Activated CD4-positive, alpha-beta T cell treated with anti-CD3 and anti-CD28 coated beads, Interleukin-2, amount 10 ng/mL, durations not matched to agents 7 days and 5 days (primary cell): ENCODE measurements around the gene UBXN7. TPM values are rescaled to one million over a fixed set of nuclear protein-coding genes. Genes with fewer than 3 reads are reported as not detected.
"Not testable (repeated sequence)": the region's sequence is repeated elsewhere in the genome, so short reads cannot be mapped to it uniquely, and the experiment has no call there.

Source experiments
- CTCF ChIA-PET: fragments of 350-600 bp; sonication (Branson Sonifier 250); formaldehyde crosslinking; loops from one replicate; lab custom pipeline; 2021; ENCODE audit warnings: antibody characterized with exemption; lab: Charles Lee
- POLR2A ChIA-PET: fragments of 350-600 bp; sonication (Branson Sonifier 250); formaldehyde crosslinking; loops from one replicate; lab custom pipeline; 2021; ENCODE audit warnings: antibody characterized with exemption; lab: Charles Lee
- DNase-seq: peaks from one replicate; pipeline ENCODE4 v3.0.0-alpha.2; 2020
- H3K27ac Mint-ChIP-seq: one replicate; pipeline ENCODE4 v1.8.0; 2021; ENCODE audit warnings: mild to moderate bottlenecking, moderate library complexity, mixed read lengths
- H3K27me3 Mint-ChIP-seq: one replicate; pipeline ENCODE4 v1.8.0; 2021; ENCODE audit warnings: mixed read lengths
- H3K36me3 Mint-ChIP-seq: one replicate; pipeline ENCODE4 v1.8.0; 2021; ENCODE audit warnings: low read depth, mixed read lengths
- H3K4me1 Mint-ChIP-seq: one replicate; pipeline ENCODE4 v1.8.0; 2021; ENCODE audit warnings: mixed read lengths
- H3K4me3 Mint-ChIP-seq: one replicate; pipeline ENCODE4 v1.8.0; 2021; ENCODE audit warnings: mild to moderate bottlenecking, moderate library complexity, mixed read lengths
- H3K9me3 Mint-ChIP-seq: one replicate; pipeline ENCODE4 v1.8.0; 2021; ENCODE audit warnings: mixed read lengths
- total RNA-seq, 2 experiments: library from RNA; stranded (reverse); gene quantifications; one replicate each; pipeline ENCODE4 v1.2.3, GENCODE V29; 2021

The UBXN7 gene
- total RNA-seq, 2 experiments from 2014 or later = 54.4 to 64.8 TPM

DNA sequence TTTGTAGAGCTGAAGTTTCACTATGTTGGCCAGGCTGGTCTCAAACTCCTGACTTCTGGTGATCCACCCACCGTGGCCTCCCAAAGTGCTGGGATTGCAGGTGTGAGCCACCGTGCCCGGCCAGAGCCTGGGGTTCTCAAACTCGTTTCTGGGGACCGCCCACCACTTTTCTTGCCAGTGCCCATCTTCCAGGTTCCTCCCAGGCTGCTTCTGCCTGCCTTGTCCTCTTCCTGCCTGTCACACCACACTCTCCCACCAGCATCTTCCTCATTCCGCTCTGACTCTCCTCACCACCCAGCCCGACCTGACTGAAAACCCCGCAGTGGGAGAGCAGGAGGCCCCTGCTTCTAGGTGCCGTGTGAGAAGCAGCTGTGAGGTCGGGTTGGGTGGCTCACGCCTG lies 111.1 kb downstream of the UBXN7 start:
- H3K27ac Mint-ChIP-seq = no peak overlapping the region
- H3K4me1 Mint-ChIP-seq = peaks cover 21% of the 10 kb centered on the region
- no peak overlapping the region for H3K4me3 Mint-ChIP-seq
- no peaks in the 10 kb centered on the region for H3K27me3 Mint-ChIP-seq
- CTCF ChIA-PET = interaction anchor here (1.2 to 1.4 kb wide), 2 partner anchors 33 to 55 kb away, joined by 3 to 4 read pairs; partner anchors contain the start of gene PCYT1A
- no peaks in the 10 kb centered on the region for H3K36me3 Mint-ChIP-seq
- no peaks in the 10 kb centered on the region for H3K9me3 Mint-ChIP-seq
- no peak for DNase-seq
- POLR2A ChIA-PET = no interaction called here

DNA sequence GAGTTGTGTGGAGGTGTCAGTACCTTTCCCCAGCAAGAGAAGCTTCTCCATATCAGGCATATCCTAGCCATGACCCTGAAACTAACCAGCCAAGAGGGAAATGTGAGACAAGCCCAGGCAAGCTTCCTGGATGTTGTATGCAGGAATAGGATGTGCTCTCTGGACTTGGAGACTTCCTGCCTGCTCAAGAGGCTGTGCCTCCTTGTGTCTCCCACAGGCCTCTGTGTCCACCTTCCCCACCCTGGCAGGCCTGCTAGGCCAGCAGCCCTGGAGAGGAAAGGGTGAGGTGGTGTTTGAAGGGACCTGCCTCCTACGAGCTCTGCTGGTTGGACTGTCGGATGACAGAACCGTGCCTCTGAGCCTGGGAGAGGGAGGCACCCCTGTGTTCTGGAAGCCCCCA lies 112.1 kb downstream of the UBXN7 start:
- H3K9me3 Mint-ChIP-seq = no peaks in the 10 kb centered on the region
- CTCF ChIA-PET = interaction anchor here (0.6 to 1.2 kb wide), 5 partner anchors 8 to 502 kb away, joined by 3 to 5 read pairs (median 4); no protein-coding TSS in a partner anchor
- H3K36me3 Mint-ChIP-seq = no peaks in the 10 kb centered on the region
- H3K27me3 Mint-ChIP-seq = no peaks in the 10 kb centered on the region
- no peak overlapping the region for H3K4me3 Mint-ChIP-seq
- no peak for DNase-seq
- H3K4me1 Mint-ChIP-seq = peaks cover 21% of the 10 kb centered on the region
- POLR2A ChIA-PET = no interaction called here
- no peak overlapping the region for H3K27ac Mint-ChIP-seq

DNA sequence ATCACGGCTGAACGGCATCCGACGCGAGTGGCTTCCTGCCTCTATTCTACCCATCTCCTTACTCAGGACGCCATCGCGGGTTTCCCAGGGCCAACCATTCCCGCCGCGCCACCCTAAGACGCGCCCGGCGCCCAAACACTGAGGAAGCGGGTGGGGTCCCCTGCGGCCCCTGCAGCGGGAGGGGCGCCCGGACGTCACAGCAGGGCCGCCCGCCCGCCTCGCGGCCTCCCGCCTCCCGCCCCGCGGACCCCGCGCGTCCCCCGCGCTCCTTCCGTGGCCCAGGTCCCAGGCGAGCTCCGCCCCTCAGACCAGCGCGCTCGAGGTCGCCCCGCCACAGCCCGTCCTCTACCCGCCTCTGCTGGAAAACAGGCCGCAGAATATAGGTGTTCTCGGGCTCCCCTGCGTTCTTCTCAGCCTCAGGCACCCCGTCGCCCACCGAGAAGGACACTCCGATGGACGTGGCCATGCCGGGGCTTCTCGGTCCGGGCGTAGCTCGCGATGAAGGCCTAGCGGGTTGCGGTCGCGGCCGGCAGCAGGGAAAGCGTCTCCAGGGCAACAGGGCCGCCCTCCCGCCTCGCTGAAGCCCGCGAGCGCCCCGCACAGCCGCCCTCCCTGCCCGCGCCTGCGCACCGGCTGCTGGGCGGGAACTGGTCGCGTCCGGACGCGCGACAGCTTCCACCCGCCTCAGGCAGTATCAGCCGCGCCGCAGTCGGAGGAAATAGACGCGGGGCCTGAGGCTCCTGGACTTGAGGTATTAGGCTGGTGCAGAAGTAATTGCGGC lies 114.3 kb downstream of the UBXN7 start, which contains the start of gene DYNLT2B:
Gene DYNLT2B (minus strand): TSS at position 554 of the 781 bp plus-strand sequence. CDS start 88 bp downstream, at position 466.
- Mint-ChIP-seq H3K27ac (peak within 1 kb of the TSS; percentile 99), H3K4me1 (peaks cover 24% of the 10 kb centered on the region), H3K4me3 (peak within 1 kb of the TSS; percentile 93), H3K9me3 (no peaks in the 10 kb centered on the region), H3K36me3 (peaks cover 7% of the 10 kb centered on the region), H3K27me3 (no peaks in the 10 kb centered on the region)
- ChIA-PET POLR2A (interaction anchor here (0.6 to 0.7 kb wide), 2 partner anchors 97 to 551 kb away, joined by 3 read pairs; no protein-coding TSS in a partner anchor), CTCF (interaction anchor here (0.7 to 2.2 kb wide), 6 partner anchors 15 to 211 kb away, joined by 3 to 13 read pairs (median 3); no protein-coding TSS in a partner anchor)
- peak; percentile 88 for DNase-seq

DNA sequence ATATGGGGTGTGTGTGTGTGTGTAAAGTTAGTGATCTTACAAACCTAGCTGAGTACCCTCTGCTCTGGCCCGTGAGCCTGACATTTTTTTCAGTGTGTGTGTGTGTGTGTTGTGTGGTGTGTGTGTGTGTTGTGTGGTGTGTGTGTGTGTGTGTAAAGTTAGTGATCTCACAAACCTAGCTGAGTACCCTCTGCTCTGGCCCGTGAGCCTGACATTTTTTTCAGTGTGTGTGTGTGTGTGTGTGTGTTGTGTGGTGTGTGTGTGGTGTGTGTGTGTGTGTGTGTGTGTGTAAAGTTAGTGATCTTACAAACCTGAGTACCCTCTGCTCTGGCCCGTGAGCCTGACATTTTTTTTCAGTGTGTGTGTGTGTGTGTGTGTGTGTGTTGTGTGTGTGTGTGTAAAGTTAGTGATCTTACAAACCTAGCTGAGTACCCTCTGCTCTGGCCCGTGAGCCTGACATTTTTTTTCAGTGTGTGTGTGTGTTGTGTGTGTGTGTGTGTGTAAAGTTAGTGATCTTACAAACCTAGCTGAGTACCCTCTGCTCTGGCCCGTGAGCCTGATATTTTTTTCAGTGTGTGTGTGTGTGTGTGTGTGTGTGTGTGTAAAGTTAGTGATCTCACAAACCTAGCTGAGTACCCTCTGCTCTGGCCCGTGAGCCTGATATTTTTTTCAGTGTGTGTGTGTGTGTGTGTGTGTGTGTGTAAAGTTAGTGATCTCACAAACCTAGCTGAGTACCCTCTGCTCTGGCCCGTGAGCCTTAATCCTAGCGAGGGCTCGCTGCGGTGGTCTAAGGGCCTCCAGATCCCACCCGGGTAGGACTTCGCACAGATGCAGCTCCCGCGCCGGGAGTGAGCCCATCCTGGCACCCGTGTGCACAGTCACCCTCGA lies 115.2 kb downstream of the UBXN7 start:
- H3K36me3 Mint-ChIP-seq, DNase-seq, H3K9me3 Mint-ChIP-seq, H3K27me3 Mint-ChIP-seq: not testable (repeated sequence)
- peak overlapping the region; percentile 93 for H3K4me3 Mint-ChIP-seq
- ChIA-PET CTCF (interaction anchor here (1.1 to 2.2 kb wide), 5 partner anchors 14 to 212 kb away, joined by 3 to 13 read pairs (median 3); no protein-coding TSS in a partner anchor), POLR2A (interaction anchor here (0.6 to 0.7 kb wide), 2 partner anchors 96 to 552 kb away, joined by 3 read pairs; no protein-coding TSS in a partner anchor)
- H3K27ac Mint-ChIP-seq = peak overlapping the region; percentile 99
- H3K4me1 Mint-ChIP-seq = peaks cover 24% of the 10 kb centered on the region

DNA sequence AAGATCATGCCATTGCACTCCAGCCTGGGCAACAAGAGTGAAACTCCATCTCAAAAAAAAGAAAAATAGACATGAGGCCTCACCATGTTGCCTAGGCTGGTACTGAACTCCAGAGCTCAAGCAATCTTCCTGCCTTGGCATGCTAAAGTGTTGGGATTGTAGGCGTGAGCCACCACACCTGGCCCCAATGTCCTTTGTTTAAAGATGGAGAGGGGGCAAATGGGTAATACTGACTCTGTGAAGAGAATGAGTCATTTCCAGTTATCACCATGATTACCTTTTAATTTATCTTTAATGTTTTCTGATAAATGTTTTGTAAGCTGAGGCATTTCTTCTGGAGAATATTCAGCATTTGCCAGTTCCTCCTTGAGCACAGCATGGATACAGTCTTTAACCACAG lies 116.4 kb downstream of the UBXN7 start:
- Mint-ChIP-seq H3K27me3 (no peaks in the 10 kb centered on the region), H3K27ac (peak overlapping the region; percentile 36), H3K4me3 (no peak overlapping the region), H3K4me1 (peaks cover 20% of the 10 kb centered on the region), H3K36me3 (peaks cover 7% of the 10 kb centered on the region), H3K9me3 (no peaks in the 10 kb centered on the region)
- ChIA-PET POLR2A (no interaction called here), CTCF (interaction anchor here (2.0 kb wide), 1 partner anchor 12 kb away, joined by 7 read pairs; no protein-coding TSS in a partner anchor)
- no peak for DNase-seq

GRCh38 chr3:196314597-196314996 lies 117.6 kb downstream of the UBXN7 start:
- CTCF ChIA-PET = interaction anchor here (2.0 kb wide), 1 partner anchor 11 kb away, joined by 7 read pairs; no protein-coding TSS in a partner anchor
- DNase-seq = no peak
- Mint-ChIP-seq H3K36me3 (peaks cover 7% of the 10 kb centered on the region), H3K9me3 (no peaks in the 10 kb centered on the region), H3K4me1 (peaks cover 20% of the 10 kb centered on the region), H3K4me3 (no peak overlapping the region), H3K27me3 (no peaks in the 10 kb centered on the region), H3K27ac (no peak overlapping the region)
- POLR2A ChIA-PET = no interaction called here

- peaks cover 15% of the 10 kb centered on the region for H3K4me1 Mint-ChIP-seq
- H3K27me3 Mint-ChIP-seq, H3K4me3 Mint-ChIP-seq, DNase-seq, H3K36me3 Mint-ChIP-seq, POLR2A ChIA-PET, H3K9me3 Mint-ChIP-seq, H3K27ac Mint-ChIP-seq: not testable (repeated sequence)
- CTCF ChIA-PET = interaction anchor here (2.0 kb wide), 1 partner anchor 10 kb away, joined by 7 read pairs; no protein-coding TSS in a partner anchor
These were observed 118.1 kb downstream of the UBXN7 start for GRCh38 chr3:196314086-196314485.

DNA sequence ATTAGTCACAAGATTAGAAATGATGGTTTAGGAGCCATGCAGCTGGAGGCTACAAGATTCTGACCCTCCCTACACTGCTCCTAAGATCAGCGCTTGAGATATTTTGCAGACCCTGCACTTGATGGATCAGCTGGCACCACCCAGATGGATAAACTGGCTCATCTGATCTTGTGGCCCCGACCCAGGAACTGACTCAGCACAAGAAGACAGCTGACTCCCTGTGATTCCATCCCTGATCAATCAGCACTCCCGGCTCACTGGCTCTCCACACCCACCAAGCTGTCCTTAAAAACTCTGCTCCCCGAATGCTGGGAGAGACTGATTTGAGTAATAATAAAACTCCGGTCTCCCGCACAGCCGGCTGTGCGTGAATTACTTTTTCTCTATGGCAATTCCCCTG lies 129.3 kb downstream of the UBXN7 start:
- Mint-ChIP-seq H3K4me1 (peaks cover 11% of the 10 kb centered on the region), H3K36me3 (peaks cover 26% of the 10 kb centered on the region)
- H3K27me3 Mint-ChIP-seq, H3K9me3 Mint-ChIP-seq, H3K27ac Mint-ChIP-seq, H3K4me3 Mint-ChIP-seq, POLR2A ChIA-PET, DNase-seq: not testable (repeated sequence)
- CTCF ChIA-PET = interaction anchor here (1.4 kb wide), 1 partner anchor 15 kb away, joined by 3 read pairs; the partner anchor contains the start of gene DYNLT2B

DNA sequence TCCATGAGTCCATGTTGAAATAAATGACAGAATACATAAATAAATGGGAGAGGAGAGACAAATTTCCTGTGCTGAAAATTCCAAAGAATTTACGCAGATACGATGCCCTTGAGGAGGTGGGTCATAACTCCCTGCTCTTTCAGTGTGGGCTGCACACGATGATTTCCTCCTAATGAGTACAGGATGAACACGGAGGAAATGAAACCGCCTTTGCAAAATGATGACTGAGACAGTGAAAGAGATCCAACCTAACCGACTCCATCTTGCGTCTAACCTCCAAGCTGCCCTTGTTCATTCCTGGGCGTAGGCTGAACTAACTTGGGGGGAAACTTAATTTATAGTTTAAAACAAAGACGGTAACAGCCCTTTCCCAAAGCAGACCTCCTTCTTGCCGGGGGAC lies 129.7 kb downstream of the UBXN7 start:
- CTCF ChIA-PET = interaction anchor here (1.4 kb wide), 1 partner anchor 15 kb away, joined by 3 read pairs; the partner anchor contains the start of gene DYNLT2B

DNA sequence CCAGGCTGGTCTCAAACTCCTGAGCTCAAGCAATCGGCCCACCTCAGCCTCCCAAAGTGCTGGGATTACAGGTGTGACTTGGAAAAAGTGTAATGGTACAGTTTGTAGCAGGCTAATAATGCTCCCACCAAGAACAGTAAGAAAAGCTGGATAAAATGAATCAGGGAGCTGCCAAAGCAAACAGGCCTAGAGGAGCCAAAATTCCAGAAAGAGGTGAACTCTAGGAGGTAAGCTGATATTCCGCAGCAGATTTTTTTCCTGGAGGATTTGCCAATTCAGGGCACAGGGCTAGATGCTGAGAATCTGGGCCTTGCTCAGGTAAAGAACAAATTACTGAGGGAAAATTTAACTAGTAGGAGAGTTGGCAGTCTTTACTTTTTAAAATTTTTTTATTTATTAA lies 133.7 kb downstream of the UBXN7 start:
- H3K4me3 Mint-ChIP-seq = no peak overlapping the region
- no peaks in the 10 kb centered on the region for H3K9me3 Mint-ChIP-seq
- H3K27me3 Mint-ChIP-seq = no peaks in the 10 kb centered on the region
- CTCF ChIA-PET = interaction anchor here (0.6 kb wide), 1 partner anchor 206 kb away, joined by 4 read pairs; no protein-coding TSS in a partner anchor
- POLR2A ChIA-PET = interaction anchor here (0.6 kb wide), 1 partner anchor 67 kb away, joined by 4 read pairs; no protein-coding TSS in a partner anchor
- H3K36me3 Mint-ChIP-seq = peaks cover 22% of the 10 kb centered on the region
- no peak overlapping the region for H3K27ac Mint-ChIP-seq
- H3K4me1 Mint-ChIP-seq = peaks cover 11% of the 10 kb centered on the region
- DNase-seq = no peak

More for the DNA sequence above, 129.7 kb downstream of the UBXN7 start:
- DNase-seq, H3K27me3 Mint-ChIP-seq, H3K27ac Mint-ChIP-seq, POLR2A ChIA-PET, H3K9me3 Mint-ChIP-seq, H3K4me3 Mint-ChIP-seq: not testable (repeated sequence)
- peaks cover 11% of the 10 kb centered on the region for H3K4me1 Mint-ChIP-seq
- peaks cover 26% of the 10 kb centered on the region for H3K36me3 Mint-ChIP-seq
